HUES6 (cell line): ENCODE measurements around the gene ZDHHC9.

ENCODE experiments used
- H3K27ac ChIP-seq: 2 replicates; pipeline ENCODE4 v1.7.0; 2013; ENCODE audit warnings: low read depth, mild to moderate bottlenecking, low read length, inconsistent platforms
- H3K27me3 ChIP-seq: 2 replicates; pipeline ENCODE4 v1.6.1; 2013; ENCODE audit warnings: low read length; ENCODE audit not compliant: control insufficient read depth, insufficient read depth
- H3K36me3 ChIP-seq: 2 replicates; pipeline ENCODE4 v1.6.1; 2013; ENCODE audit warnings: low read length; ENCODE audit not compliant: control insufficient read depth, insufficient read depth
- H3K4me1 ChIP-seq: 2 replicates; pipeline ENCODE4 v1.6.1; 2013; ENCODE audit warnings: low read length; ENCODE audit not compliant: control insufficient read depth, insufficient read depth
- H3K4me3 ChIP-seq: 2 replicates; pipeline ENCODE4 v1.5.1; 2013; ENCODE audit warnings: low read depth, low read length
- H3K9ac ChIP-seq: one replicate; pipeline ENCODE4 v1.6.1; 2013; ENCODE audit warnings: mild to moderate bottlenecking, low read length
- H3K9me3 ChIP-seq: 2 replicates; pipeline ENCODE4 v1.6.1; 2013; ENCODE audit warnings: low read depth, low read length; ENCODE audit not compliant: control insufficient read depth, insufficient read depth

ZDHHC9 gene

GRCh38 chrX:129818123-129818522 is 25.6 kb downstream of the ZDHHC9 start:
- Histone ChIP-seq H3K4me1 (no peaks in the 10 kb centered on the region), H3K36me3 (peaks cover 41% of the 10 kb centered on the region), H3K27me3 (no peaks in the 10 kb centered on the region), H3K4me3 (no peak overlapping the region), H3K27ac (no peak overlapping the region), H3K9ac (no peak overlapping the region), H3K9me3 (no peaks in the 10 kb centered on the region)

GRCh38 chrX:129813662-129814368 is 29.9 kb downstream of the ZDHHC9 start:
- Histone ChIP-seq H3K27ac (no peak overlapping the region), H3K4me1 (no peaks in the 10 kb centered on the region), H3K4me3 (no peak overlapping the region), H3K9me3 (no peaks in the 10 kb centered on the region), H3K9ac (no peak overlapping the region), H3K27me3 (no peaks in the 10 kb centered on the region), H3K36me3 (peaks cover 64% of the 10 kb centered on the region)

DNA sequence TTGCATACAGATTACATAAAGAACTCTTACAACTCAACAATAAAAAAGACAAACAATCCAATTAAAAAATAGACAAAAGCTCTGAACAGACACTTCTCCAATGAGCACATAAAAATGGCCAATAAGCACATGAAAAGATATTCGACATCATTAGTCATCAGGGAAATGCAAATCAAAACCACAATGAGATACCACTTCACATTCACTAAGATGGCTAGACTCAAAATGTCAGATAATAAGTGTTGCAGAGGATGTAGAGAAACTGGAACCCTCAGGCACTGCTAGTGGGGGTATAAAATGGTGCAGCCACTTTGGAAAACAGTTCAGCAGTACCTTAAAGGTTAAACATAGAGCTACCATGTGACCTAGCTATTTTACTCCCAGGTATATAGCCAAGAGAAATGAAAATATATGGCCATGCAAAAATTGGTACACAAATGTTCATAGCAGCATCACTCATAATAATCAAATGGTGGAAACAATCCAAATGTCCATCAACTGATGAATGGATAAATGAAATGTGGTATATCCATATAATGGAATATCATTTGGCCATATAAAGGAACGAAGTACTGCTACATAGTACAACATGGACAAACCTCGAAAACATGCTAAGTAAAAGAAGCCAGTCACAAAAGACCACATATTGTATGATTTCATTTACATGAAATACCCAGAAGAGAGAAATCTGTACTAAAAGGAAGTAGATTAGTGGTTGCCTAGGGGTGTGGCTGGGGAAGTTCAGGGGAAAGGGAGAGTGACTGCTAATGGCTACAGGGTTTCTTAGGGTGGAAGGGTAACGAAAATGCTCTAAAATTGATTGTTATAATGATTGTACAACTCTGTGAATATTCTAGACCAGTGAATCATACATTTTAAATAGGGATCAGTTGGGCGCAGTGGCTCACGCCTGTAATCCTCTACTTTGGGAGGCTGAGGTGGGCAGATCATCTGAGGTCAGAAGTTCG is 34.6 kb downstream of the ZDHHC9 start:
- Histone ChIP-seq H3K36me3 (peaks cover 70% of the 10 kb centered on the region), H3K4me3 (no peak overlapping the region), H3K9ac (no peak overlapping the region)

GRCh38 chrX:129808158-129808828 is 35.4 kb downstream of the ZDHHC9 start:
- no peak overlapping the region for H3K9ac ChIP-seq
- peaks cover 70% of the 10 kb centered on the region for H3K36me3 ChIP-seq
- no peaks in the 10 kb centered on the region for H3K27me3 ChIP-seq
- no peak overlapping the region for H3K4me3 ChIP-seq
- H3K27ac ChIP-seq = no peak overlapping the region
- H3K9me3 ChIP-seq = no peaks in the 10 kb centered on the region
- no peaks in the 10 kb centered on the region for H3K4me1 ChIP-seq

More for the DNA sequence above, 34.6 kb downstream of the ZDHHC9 start:
- no peaks in the 10 kb centered on the region for H3K27me3 ChIP-seq
- H3K27ac ChIP-seq = no peak overlapping the region
- no peaks in the 10 kb centered on the region for H3K4me1 ChIP-seq
- H3K9me3 ChIP-seq = no peaks in the 10 kb centered on the region

DNA sequence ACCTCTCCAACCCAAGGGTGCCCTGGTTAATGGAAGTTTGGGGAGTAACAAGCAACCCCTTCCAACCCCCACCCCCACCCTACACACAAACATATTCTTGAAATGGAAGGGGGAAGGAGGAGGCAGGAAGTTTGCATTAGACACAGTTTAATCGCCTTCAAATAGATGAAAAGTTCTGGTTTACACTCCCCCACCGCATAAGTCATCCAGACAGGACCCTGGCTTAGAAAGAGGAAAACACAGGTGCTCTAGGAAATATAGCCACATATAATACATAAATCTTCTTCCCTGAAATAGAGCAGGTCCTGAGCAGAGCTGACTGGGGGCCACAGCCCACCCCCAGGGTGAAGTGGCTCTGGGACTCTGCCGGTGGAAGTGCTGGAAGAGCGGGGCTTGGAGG is 38.9 kb downstream of the ZDHHC9 start:
- Histone ChIP-seq H3K9me3 (no peaks in the 10 kb centered on the region), H3K4me3 (no peak overlapping the region), H3K36me3 (peaks cover 53% of the 10 kb centered on the region), H3K4me1 (no peaks in the 10 kb centered on the region), H3K27me3 (no peaks in the 10 kb centered on the region), H3K27ac (no peak overlapping the region), H3K9ac (no peak overlapping the region)

GRCh38 chrX:129802863-129803262 is 40.8 kb downstream of the ZDHHC9 start:
- Histone ChIP-seq H3K9ac (no peak overlapping the region), H3K9me3 (0 out of 2 replicates have a peak, but pooled peaks cover 2% of the 10 kb centered on the region), H3K27ac (no peak overlapping the region), H3K4me3 (no peak overlapping the region), H3K36me3 (peaks cover 53% of the 10 kb centered on the region), H3K4me1 (no peaks in the 10 kb centered on the region), H3K27me3 (no peaks in the 10 kb centered on the region)

- Histone ChIP-seq H3K27me3 (no peaks in the 10 kb centered on the region), H3K9ac (no peak overlapping the region), H3K4me3 (no peak overlapping the region), H3K36me3 (peaks cover 40% of the 10 kb centered on the region), H3K4me1 (no peaks in the 10 kb centered on the region), H3K27ac (no peak overlapping the region), H3K9me3 (peaks cover 9% of the 10 kb centered on the region; the same call in 1 of the 2 replicates)
Measured at GRCh38 chrX:129800186-129800585, 43.5 kb downstream of the ZDHHC9 start.

DNA sequence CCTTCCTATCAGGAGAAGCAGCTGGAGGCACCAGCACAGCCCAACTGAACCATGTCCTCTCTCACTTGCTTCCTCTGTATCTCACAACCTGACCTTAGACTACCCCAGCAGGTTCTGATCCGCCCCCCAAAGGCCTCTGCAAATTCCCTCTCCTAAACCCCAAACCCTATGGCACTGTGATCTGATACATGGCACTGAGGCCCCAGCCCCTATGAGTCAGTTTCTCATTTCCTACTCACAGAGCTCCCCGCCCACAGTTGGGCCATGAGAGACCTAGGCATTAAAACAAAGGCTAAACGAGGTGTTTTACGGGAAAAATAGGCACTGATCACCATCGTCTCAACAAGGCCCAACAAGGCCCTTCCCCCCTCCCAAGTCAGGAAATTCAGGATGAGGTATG is 44.8 kb downstream of the ZDHHC9 start:
- Histone ChIP-seq H3K4me3 (no peak overlapping the region), H3K27ac (no peak overlapping the region), H3K9me3 (peaks cover 9% of the 10 kb centered on the region; the same call in 1 of the 2 replicates)

GRCh38 chrX:129798456-129798855 is 45.2 kb downstream of the ZDHHC9 start:
- Histone ChIP-seq H3K4me1 (no peaks in the 10 kb centered on the region), H3K9me3 (peaks cover 9% of the 10 kb centered on the region; the same call in 1 of the 2 replicates), H3K36me3 (peaks cover 26% of the 10 kb centered on the region), H3K4me3 (no peak overlapping the region), H3K27me3 (no peaks in the 10 kb centered on the region), H3K9ac (no peak overlapping the region), H3K27ac (no peak overlapping the region)

More for the DNA sequence above, 44.8 kb downstream of the ZDHHC9 start:
- Histone ChIP-seq H3K27me3 (no peaks in the 10 kb centered on the region), H3K36me3 (peaks cover 30% of the 10 kb centered on the region), H3K4me1 (no peaks in the 10 kb centered on the region), H3K9ac (no peak overlapping the region)

- peaks cover 9% of the 10 kb centered on the region; the same call in 1 of the 2 replicates for H3K9me3 ChIP-seq
- H3K4me1 ChIP-seq = no peaks in the 10 kb centered on the region
- no peak overlapping the region for H3K9ac ChIP-seq
- no peaks in the 10 kb centered on the region for H3K27me3 ChIP-seq
- no peak overlapping the region for H3K27ac ChIP-seq
- H3K4me3 ChIP-seq = no peak overlapping the region
- peaks cover 20% of the 10 kb centered on the region for H3K36me3 ChIP-seq
Measured at GRCh38 chrX:129797251-129797906, 46.3 kb downstream of the ZDHHC9 start.
